HG02571 (cell line): ENCODE measurements around the gene MASP2.
"Not testable (repeated sequence)": the region's sequence is repeated elsewhere in the genome, so short reads cannot be mapped to it uniquely, and the experiment has no call there.

Experiments used
- ATAC-seq: cut with Tn5 transposase; IDR thresholded peaks from one replicate; pipeline ENCODE4 v1.9.1; 2021; ENCODE audit warnings: mild to moderate bottlenecking, moderate library complexity; ENCODE audit not compliant: unreplicated experiment

MASP2 gene

GRCh38 chr1:11058595-11059154, 11.6 kb upstream of the MASP2 start:
- no peak for ATAC-seq

DNA sequence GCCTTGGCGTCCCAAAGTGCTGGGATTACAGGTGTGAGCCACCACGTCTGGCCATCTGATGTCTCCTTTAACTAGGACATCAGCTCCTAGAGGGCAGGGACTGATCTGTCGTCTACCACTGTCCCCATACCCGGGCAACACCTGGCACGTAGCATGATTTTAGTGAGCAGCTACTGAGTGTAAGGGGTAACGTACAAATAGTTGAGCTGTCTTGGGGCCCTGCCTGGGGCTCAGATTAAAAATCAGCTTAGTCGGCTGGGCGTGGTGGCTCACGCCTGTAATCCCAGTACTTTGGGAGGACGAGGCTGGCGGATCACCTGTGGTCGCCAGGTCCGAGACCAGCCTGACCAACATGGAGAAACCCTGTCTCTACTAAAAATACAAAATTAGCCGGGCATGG, 11.0 kb upstream of the MASP2 start:
- ATAC-seq = no peak

DNA sequence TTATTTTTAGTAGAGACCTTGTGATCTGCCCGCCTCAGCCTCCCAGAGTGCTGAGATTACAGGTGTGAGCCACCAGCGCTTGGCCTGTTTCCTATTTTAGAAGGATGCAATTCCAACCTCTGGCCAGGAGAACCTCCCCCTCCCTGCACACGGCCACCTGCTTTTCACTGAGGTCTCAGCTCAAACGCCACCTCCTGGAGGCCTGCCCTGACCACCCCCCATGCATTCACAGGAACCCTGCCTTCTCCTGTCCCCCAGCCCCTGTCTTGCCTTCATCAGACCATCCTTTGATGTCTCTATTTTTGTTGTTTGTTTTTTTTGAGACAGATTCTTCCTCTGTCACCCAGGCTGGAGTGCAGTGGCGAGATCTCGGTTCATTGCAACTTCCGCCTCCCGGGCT, 10.4 kb upstream of the MASP2 start:
- ATAC-seq = no peak

DNA sequence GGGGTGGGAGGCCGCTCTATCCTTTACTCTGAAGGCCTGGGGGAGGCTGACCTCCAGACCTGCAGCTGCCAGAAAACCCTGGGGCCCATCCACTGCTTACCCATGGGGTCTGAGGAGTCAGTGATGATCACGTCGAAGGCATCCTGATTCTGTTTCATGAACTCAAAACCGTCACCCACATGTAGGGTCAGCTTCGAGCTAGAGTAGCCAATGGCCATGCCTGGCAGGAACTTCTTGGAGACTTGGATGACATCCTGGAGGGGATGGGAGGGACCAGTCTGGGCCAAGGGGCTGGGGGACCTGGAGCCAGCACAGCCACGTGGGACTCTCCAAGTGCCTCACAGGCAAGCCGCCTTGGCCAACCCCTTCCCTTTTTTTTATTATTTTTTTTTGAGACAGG, 9.5 kb upstream of the MASP2 start:
- ATAC-seq = no peak

- ATAC-seq = no peak
Measured at GRCh38 chr1:11055676-11056075, 8.6 kb upstream of the MASP2 start.

DNA sequence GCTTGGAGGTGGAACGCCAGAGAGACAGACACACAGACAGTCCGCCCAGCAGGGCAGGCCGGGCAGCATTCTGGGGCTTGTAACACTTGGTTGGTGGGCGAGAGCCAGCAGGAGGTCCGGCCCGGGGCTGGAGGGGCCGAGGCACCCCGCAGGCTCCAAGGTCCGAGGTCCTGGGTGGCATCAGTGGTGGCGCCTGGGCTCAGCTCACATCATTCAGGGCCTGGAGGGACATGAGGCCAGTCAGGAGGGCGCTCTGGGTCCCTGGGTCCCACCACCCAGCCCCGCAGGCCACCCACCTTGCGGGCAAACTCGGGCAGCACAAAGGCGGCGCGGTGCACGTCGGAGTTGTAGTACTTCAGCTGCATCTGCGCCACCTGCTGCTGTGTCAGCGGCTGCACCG, 7.6 kb upstream of the MASP2 start:
- no peak for ATAC-seq

GRCh38 chr1:11054181-11054580, 7.1 kb upstream of the MASP2 start:
- no peak for ATAC-seq

DNA sequence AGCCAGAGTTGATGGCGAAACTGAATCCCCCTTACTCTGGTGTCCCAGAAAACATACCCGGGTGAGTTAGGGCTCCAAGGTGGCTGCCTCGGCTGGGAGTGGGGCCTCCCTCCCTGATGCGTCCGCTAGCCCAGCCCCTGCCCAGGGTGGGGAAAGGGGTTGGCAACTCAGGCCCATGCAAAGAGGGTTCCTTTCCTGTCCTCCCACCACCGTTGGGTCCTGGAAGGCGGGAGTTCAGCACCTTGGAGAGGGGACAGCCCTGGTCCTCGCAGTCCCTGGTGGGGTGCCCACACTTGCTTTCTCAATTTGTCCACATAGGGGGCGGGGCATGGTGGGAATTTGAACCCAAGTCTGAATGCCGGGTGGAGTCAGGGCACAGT, 6.7 kb upstream of the MASP2 start:
- no peak for ATAC-seq

DNA sequence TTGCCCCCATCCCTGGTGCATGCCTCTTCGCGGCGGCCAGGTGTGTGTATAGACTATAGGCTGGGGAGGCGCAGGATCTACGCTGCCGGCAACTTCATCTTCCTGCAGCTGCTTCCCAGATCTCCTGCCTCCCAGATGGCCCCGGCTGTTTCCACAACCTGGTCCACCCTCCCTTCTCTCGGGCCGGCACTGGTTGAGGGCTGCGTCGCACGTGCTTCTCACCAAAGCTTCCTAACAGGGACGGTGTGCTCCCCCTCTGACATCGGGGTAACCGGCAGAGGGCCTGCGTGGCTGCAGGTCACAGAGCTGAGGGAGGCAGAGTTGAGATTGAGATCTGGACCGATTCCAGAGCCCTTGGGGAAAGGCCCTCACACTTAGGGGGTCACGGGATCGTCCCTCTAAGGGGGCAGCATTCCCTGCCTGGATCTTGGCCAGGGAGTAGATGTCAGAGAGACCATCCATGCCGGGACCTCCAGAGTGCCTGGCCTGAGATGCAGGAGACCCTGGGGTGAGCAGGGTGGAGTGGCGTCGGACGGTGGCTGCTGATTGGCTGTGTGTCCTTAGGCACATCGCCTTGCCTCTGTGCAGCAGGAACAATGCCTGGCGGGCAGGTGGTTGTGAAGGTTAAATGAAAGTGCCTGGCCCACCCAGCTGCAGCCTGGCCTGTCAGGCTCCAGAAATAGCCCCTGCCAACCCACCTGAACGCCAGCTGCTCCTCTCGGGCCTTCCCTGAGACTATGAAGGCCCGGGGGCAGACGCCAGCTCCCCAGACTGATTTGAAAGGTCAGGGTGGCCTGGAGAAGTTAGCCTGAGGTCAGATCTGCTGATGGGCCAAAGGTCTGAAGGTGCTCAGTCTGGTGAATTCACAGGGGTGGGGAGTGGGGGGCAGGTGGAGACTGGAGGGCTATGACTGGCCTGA, 6.1 kb upstream of the MASP2 start:
- no peak for ATAC-seq

GRCh38 chr1:11051781-11052511, 4.9 kb upstream of the MASP2 start:
- no peak for ATAC-seq

DNA sequence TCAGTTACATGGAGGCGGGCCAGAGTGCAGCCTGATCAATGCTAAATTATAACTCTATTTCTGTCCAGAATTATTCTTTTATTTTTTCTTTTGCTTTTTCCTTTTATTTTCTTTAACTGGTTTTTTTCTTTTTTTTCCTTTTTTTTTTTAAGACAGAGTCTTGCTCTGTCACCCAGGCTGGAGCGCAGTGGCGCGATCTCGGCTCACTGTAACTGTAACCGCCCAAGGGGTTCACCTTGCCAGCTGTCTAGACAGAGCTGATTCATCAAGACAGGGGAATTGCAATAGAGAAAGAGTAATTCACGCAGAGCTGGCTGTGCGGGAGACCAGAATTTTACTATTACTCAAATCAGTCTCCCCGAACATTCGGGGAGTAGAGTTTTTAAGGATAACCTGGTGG, 4.1 kb upstream of the MASP2 start:
- not testable (repeated sequence) for ATAC-seq

DNA sequence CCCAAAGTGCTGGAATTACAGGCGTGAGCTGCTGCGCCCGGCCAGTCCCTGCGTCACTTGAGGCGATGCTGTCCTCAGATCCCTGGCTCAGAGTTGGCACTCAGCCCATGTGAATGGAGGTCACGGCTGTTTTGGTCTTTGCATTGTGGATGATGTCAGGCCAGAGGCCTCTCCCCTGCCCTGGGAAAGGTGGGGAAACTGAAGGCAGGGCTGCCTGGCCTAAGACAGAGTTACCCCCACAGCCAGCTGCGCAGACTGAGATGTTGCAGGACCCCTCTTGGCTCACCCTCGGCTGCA, 821 bp downstream of the MASP2 start:
- no peak for ATAC-seq

- no peak for ATAC-seq
Measured at GRCh38 chr1:11045428-11046269, 1.4 kb downstream of the MASP2 start.

DNA sequence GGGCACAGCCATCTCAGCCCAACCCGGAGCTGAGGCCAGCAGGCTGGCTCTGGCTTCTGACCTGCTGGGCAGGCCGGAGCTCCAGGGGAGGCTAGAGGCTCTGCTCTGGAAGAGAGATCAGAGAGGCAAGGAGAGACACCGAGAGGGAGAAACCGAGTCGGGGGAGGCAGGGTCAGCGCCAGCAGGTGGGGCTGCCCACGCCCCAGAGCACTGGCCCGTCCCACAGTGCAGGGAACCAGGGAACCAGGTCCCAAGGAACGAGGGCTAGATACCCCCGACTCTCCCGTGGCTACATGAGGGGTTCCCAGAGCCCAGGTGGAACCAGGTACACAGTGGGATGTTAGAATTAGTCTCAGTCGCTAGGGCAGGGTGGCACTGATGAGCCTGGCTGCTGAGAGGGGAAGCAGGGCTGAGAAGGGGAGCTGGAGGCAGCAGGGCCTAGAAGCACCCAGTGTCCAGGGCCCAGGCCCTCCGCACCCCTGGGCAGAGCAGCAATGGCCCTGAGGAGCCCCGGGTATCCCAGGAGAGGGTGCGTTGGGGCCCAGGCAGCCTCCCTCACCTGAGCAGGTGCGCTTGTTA, 2.1 kb downstream of the MASP2 start:
- ATAC-seq = no peak

- no peak for ATAC-seq
Measured at GRCh38 chr1:11044086-11044848, 2.8 kb downstream of the MASP2 start.

GRCh38 chr1:11042995-11043874, 3.8 kb downstream of the MASP2 start:
- no peak for ATAC-seq

- no peak for ATAC-seq
Measured at GRCh38 chr1:11042065-11042464, 5.0 kb downstream of the MASP2 start.

- ATAC-seq = no peak
Measured at GRCh38 chr1:11041048-11041447, 6.0 kb downstream of the MASP2 start.

GRCh38 chr1:11040105-11040429, 7.0 kb downstream of the MASP2 start:
- ATAC-seq = not testable (repeated sequence)
